Measurements from ENCODE around the gene TUFT1.

Gene TUFT1

GRCh38 chr1:151553659-151554058, 13.6 kb downstream of the TUFT1 start:
- DNase-seq (ENCODE audit: low spot score) = no peak
- TF ChIP-seq CTCF (IDR thresholded peaks at IDR 0.05) = no peak
- H3K27ac ChIP-seq = no peak overlapping the region
- no peak overlapping the region for H3K4me3 ChIP-seq

GRCh38 chr1:151556052-151556451, 15.9 kb downstream of the TUFT1 start:
- TF ChIP-seq CTCF (IDR thresholded peaks at IDR 0.05) = no peak
- no peak overlapping the region for H3K4me3 ChIP-seq
- no peak overlapping the region for H3K27ac ChIP-seq
- no peak for DNase-seq (ENCODE audit: low spot score)

- Histone ChIP-seq H3K27ac (no peak overlapping the region), H3K4me3 (no peak overlapping the region)
- DNase-seq (ENCODE audit: low spot score) = no peak
- no peak for TF ChIP-seq CTCF (IDR thresholded peaks at IDR 0.05)
Observed at GRCh38 chr1:151562661-151563060, 22.6 kb downstream of the TUFT1 start.

GRCh38 chr1:151563376-151563775, 23.3 kb downstream of the TUFT1 start:
- DNase-seq (ENCODE audit: low spot score) = no peak
- no peak for TF ChIP-seq CTCF (IDR thresholded peaks at IDR 0.05)

GRCh38 chr1:151565502-151566189, 25.5 kb downstream of the TUFT1 start:
- no peak for TF ChIP-seq CTCF (IDR thresholded peaks at IDR 0.05)
- DNase-seq (ENCODE audit: low spot score) = no peak
- no peak overlapping the region for H3K27ac ChIP-seq
- H3K4me3 ChIP-seq = no peak overlapping the region

More at GRCh38 chr1:151563376-151563775, 23.3 kb downstream of the TUFT1 start:
- H3K4me3 ChIP-seq = no peak overlapping the region
- H3K27ac ChIP-seq = no peak overlapping the region

GRCh38 chr1:151568626-151569088, 28.5 kb downstream of the TUFT1 start:
- Histone ChIP-seq H3K27ac (no peak overlapping the region), H3K4me3 (no peak overlapping the region)
- no peak for TF ChIP-seq CTCF (IDR thresholded peaks at IDR 0.05)
- no peak for DNase-seq (ENCODE audit: low spot score)

- Histone ChIP-seq H3K27ac (no peak overlapping the region), H3K4me3 (no peak overlapping the region)
- no peak for DNase-seq (ENCODE audit: low spot score)
- TF ChIP-seq CTCF (IDR thresholded peaks at IDR 0.05) = no peak
Observed at GRCh38 chr1:151570819-151571218, 30.7 kb downstream of the TUFT1 start.
